ENCODE results near the gene ZNF223.
A peak's percentile ranks its signal among the peaks of the same experiment; 100 is the strongest.

Gene ZNF223

GRCh38 chr19:44071824-44072542 is 20.1 kb downstream of the ZNF223 start, which contains the start of gene ZNF284:
Gene ZNF284, plus strand, starts transcription at chr19:44072159. Its CDS starts 4,231 bp downstream, at chr19:44076390.
- peak; percentile 83 for DNase-seq (ENCODE audit: low read depth)

GRCh38 chr19:44072543-44073401 is 20.9 kb downstream of the ZNF223 start:
- DNase-seq (ENCODE audit: low read depth) = no peak

GRCh38 chr19:44076325-44076724 is 24.5 kb downstream of the ZNF223 start:
- no peak for DNase-seq (ENCODE audit: low read depth)

GRCh38 chr19:44092108-44092507 is 40.3 kb downstream of the ZNF223 start:
- no peak for DNase-seq (ENCODE audit: low read depth)

- DNase-seq (ENCODE audit: low read depth) = peak; percentile 87
These were observed 42.3 kb downstream of the ZNF223 start, which contains the start of gene ZNF224 for GRCh38 chr19:44093931-44094765. Gene ZNF224, plus strand, starts transcription at chr19:44094361. Its CDS starts 3,513 bp downstream, at chr19:44097874.

DNA sequence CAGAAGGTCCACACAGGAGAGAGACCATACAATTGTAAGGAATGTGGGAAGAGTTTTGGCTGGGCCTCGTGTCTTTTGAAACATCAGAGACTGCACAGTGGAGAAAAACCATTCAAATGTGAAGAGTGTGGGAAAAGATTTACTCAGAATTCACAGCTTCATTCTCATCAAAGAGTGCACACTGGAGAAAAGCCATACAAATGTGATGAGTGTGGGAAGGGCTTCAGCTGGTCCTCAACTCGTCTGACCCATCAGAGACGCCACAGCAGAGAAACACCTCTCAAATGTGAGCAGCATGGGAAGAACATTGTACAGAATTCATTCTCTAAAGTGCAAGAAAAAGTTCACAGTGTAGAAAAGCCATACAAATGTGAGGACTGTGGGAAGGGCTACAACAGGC is 55.9 kb downstream of the ZNF223 start:
- no peak for DNase-seq (ENCODE audit: low read depth)

DNA sequence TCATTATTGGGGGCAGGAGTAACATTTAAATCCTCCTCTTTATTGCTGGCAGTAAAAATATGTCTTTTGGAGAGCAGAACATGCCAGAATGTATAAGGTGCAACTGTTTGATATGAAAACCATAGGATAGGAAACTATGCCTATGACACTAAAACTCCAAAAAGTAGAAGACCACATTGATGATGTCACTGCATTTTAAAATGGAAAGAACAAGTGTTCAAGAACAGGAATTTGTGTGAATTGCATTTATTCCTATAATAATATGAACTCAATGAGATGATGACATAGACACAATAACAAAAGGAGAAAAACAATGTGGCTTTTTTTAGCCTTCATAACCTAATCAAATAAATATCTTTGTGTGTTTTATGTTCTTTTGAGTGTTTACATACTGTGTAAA is 57.6 kb downstream of the ZNF223 start:
- no peak for DNase-seq (ENCODE audit: low read depth)

GRCh38 chr19:44111910-44112463 is 60.2 kb downstream of the ZNF223 start:
- peak; percentile 85 for DNase-seq (ENCODE audit: low read depth)

GRCh38 chr19:44112802-44113137 is 60.9 kb downstream of the ZNF223 start:
- DNase-seq (ENCODE audit: low read depth) = no peak

- peak; percentile 98 for DNase-seq (ENCODE audit: low read depth)
These were observed 61.4 kb downstream of the ZNF223 start, which contains the start of gene ZNF225 for GRCh38 chr19:44113138-44113783. Gene ZNF225, plus strand, starts transcription at chr19:44113399. Its CDS starts 2,429 bp downstream, at chr19:44115828.

GRCh38 chr19:44113784-44114390 is 62.1 kb downstream of the ZNF223 start:
- DNase-seq (ENCODE audit: low read depth) = no peak

Measured in fibroblast of gingiva (primary cell).